GM23338 (cell line): ENCODE measurements around the gene HS6ST2.

ENCODE experiments used
- CREB1 ChIP-seq: fragments of 250-450 bp; sonication (Bioruptor Pico); IDR thresholded peaks from 2 replicates; pipeline ENCODE4 v1.5.0; 2020; ENCODE audit warnings: low read depth, mild to moderate bottlenecking, moderate library complexity
- EZH2 ChIP-seq: fragments of 200-600 bp; sonication (generic); IDR thresholded peaks from one replicate; pipeline ENCODE4 v1.8.0; 2017; ENCODE audit warnings: antibody characterized with exemption, mild to moderate bottlenecking, low read depth; ENCODE audit not compliant: unreplicated experiment
- EZH2phosphoT487 ChIP-seq: fragments of 200-600 bp; sonication (generic); IDR thresholded peaks from one replicate; pipeline ENCODE4 v1.8.1; 2018; ENCODE audit warnings: antibody characterized with exemption; ENCODE audit not compliant: unreplicated experiment
- JUNB ChIP-seq: IDR thresholded peaks from one replicate; pipeline ENCODE4 v1.6.1; 2016; ENCODE audit warnings: antibody characterized with exemption; ENCODE audit not compliant: unreplicated experiment
- NANOG ChIP-seq: IDR thresholded peaks from 2 replicates; pipeline ENCODE4 v1.6.1; 2016; ENCODE audit warnings: antibody characterized with exemption, borderline replicate concordance
- POLR2AphosphoS5 ChIP-seq: IDR thresholded peaks from 2 replicates; pipeline ENCODE4 v1.6.1; 2016; ENCODE audit warnings: antibody characterized with exemption, low read depth
- REST ChIP-seq: IDR thresholded peaks from one replicate; pipeline ENCODE4 v1.6.1; 2018; ENCODE audit warnings: antibody characterized with exemption; ENCODE audit not compliant: unreplicated experiment
- STAT1 ChIP-seq: IDR thresholded peaks from one replicate; pipeline ENCODE4 v1.6.1; 2016; ENCODE audit warnings: antibody characterized with exemption; ENCODE audit not compliant: unreplicated experiment
- ZNF114 ChIP-seq: fragments of 250-450 bp; sonication (Bioruptor Pico); IDR thresholded peaks from 2 replicates; pipeline ENCODE4 v1.5.0; 2020; ENCODE audit warnings: mild to moderate bottlenecking, moderate library complexity
- ZNF331 ChIP-seq: fragments of 250-450 bp; sonication (Bioruptor Pico); IDR thresholded peaks from 2 replicates; pipeline ENCODE4 v1.5.0; 2020; ENCODE audit warnings: low read depth, mild to moderate bottlenecking, moderate library complexity
- TF ChIP-seq, protein P1 (sequence below), 2 experiments: fragments of 200-600 bp in 1 of 2; sonication (generic) in 1 of 2; conservative IDR thresholded peaks; 2 replicates each; pipeline versions ENCODE4 v1.5.1 to v1.6.1; 2016 to 2017; ENCODE audit warnings: antibody characterized with exemption in 2 of 2, low read depth in 2 of 2, mild to moderate bottlenecking in 2 of 2, moderate library complexity in 1 of 2

- TF ChIP-seq, protein P1, sequence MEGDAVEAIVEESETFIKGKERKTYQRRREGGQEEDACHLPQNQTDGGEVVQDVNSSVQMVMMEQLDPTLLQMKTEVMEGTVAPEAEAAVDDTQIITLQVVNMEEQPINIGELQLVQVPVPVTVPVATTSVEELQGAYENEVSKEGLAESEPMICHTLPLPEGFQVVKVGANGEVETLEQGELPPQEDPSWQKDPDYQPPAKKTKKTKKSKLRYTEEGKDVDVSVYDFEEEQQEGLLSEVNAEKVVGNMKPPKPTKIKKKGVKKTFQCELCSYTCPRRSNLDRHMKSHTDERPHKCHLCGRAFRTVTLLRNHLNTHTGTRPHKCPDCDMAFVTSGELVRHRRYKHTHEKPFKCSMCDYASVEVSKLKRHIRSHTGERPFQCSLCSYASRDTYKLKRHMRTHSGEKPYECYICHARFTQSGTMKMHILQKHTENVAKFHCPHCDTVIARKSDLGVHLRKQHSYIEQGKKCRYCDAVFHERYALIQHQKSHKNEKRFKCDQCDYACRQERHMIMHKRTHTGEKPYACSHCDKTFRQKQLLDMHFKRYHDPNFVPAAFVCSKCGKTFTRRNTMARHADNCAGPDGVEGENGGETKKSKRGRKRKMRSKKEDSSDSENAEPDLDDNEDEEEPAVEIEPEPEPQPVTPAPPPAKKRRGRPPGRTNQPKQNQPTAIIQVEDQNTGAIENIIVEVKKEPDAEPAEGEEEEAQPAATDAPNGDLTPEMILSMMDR (conservative IDR thresholded peaks at IDR 0.05; ENCODE audit: low read depth in 2 of 2) = no peak
- TF ChIP-seq CREB1 (CRISPR knock-in tag) (no peak), POLR2AphosphoS5 (no peak), REST (no peak), EZH2 (no peak), EZH2phosphoT487 (no peak), NANOG (no peak), JUNB (no peak), ZNF114 (CRISPR knock-in tag) (no peak), STAT1 (no peak), ZNF331 (no peak)
Observed at GRCh38 chrX:132704769-132705168, 253.7 kb downstream of the HS6ST2 start.
